NCI-H748 treated with DMSO at 0.1 percent for 48 hours (cell line): ENCODE results near the gene MPI.
A peak's percentile ranks its signal among the peaks of the same experiment; 100 is the strongest.

Experiments
- DNase-seq: peaks from one replicate; lab custom pipeline; 2025; lab: John Stamatoyannopoulos, UW

The MPI gene

DNA sequence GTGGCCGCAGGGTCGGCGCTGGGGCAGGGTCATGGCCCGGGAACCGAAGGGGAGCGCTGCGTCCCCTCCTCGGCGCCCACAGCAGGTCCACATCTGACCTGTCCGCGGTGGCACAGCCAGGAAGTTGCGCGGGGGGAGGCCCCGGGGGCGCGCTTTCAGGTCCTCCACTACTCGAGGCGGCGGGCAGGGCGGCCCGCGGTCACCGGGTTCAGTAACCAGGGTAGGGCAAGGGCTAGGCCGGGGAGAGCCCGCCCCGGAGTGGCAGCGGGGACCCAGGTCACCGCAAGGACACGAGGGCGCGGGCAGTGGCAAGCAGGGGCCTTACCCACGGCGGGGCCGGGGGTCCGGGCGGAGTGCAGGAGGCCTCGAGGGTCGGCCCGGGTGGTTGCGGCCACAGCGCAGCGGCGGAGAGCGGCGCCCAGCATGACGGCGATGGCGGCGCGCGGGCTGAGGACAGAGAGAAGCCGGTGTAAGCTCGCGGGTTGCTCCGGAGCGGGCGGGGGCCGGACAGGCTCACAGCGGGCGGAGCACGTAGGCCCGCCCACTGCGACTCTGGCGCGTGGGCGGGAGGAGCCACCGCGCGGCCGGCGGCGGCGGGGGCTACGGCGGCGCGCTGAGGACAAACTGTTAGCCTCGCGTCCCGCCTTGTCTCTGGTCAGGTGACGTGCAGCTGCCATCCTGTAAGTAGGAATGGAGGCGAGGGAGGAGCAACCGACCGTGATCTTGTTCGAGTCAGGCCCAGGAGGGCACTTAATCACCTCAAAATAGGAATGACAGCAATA, 47.9 kb downstream of the MPI start, which contains the start of gene COX5A:
COX5A (minus strand) TSS at position 484 of the 782 bp plus-strand sequence; CDS start at position 425, 59 bp downstream.
- DNase-seq: peak; percentile 65

DNA sequence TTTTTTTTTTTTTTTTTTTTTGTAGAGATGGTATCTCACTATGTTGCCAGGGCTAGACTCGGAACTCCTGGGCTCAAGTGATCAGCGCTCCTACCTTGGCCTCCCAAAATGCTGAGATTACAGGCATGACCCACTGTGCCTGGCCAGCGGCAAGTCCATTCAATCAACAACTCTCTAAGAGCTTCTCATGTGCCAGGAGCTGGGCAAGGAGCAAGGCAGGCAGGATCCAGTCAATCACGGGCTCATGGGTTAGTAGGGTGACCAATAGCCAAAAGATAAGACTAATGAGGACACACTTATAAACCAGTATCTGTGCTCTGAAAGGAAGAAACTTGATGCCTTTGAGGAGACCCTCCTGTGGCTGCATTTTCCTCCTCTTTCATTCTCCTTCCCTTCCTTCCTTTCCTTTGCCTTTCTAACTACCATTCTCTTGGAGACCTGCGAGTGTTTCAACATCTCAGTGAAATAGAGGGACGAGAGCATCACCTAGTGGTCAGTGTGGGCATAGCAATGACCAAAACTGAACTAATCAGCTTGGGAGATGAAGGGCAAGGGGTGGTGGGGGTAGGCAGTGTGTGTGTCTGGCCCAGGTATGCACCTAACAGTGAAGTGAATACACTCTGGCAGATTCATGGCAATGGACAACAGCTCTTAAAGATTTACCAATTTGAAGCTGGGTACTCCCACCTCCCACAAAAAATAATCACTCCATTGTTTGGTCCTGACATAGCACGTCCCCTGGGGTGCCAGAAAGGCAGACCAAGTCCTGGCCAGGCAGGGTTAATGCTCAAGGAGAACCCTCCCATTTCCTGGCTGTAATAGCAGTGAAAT, 60.5 kb downstream of the MPI start:
- DNase-seq: peak; percentile 31

DNA sequence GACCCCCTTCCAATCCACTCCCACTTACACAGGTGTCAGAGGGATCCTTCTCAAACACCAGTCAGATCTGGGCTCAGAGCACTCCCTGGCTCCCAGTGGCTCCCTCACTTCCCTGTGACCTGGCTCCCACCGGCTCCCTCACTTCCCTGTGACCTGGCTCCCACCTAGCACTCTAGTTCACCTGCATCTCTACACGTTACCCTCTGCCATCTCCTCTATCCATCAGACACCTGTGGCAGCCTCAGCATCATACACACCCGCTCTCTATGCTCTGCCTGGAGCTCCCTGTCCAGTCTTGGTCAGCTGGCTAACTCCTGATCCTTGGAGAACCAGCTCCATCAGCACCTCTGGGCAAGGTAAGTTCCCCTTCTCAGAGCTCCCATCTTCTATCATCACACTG, 61.2 kb downstream of the MPI start:
- DNase-seq: no peak
